HCT116 (cell line): Measurements from ENCODE around the gene PLPP7. TPM values are rescaled to one million over a fixed set of nuclear protein-coding genes. Genes with fewer than 3 reads are reported as not detected.

Experiments
- ATAC-seq: fragments of 200-7000 bp; cut with Tn5 transposase; 2 replicates; pipeline ENCODE4 v1.9.1; 2020; ENCODE audit warnings: mild to moderate bottlenecking, moderate library complexity
- BruUV-seq: library from RNA; stranded (reverse); fragments of 400-500 nt; replicated peaks from 2 replicates; lab custom pipeline; 2021; lab: Mats Ljungman, UMichigan
- CTCF ChIA-PET: fragments of 300-600 bp; sonication (Branson Sonifier 250); formaldehyde crosslinking; loops from one replicate; lab custom pipeline; 2021; ENCODE audit warnings: antibody characterized with exemption; lab: Charles Lee
- POLR2A ChIA-PET: fragments of 300-600, 350-600 bp; sonication (Branson Sonifier 250); formaldehyde crosslinking; loops from one replicate; lab custom pipeline; 2021; ENCODE audit warnings: antibody characterized with exemption; lab: Charles Lee
- RAD21 ChIA-PET, 2 experiments: fragments of 300-600 bp; sonication (Branson Sonifier 250); formaldehyde crosslinking; loops; one replicate each; lab custom pipeline; 2023; ENCODE audit warnings: low total read pairs in 2 of 2; ENCODE audit not compliant: uncharacterized antibody in 2 of 2, unreplicated experiment in 2 of 2, low non-redundant PET in 1 of 2; lab: Charles Lee
- DNase-seq: peaks from one replicate; pipeline ENCODE4 v3.0.0-alpha.2; 2010; ENCODE audit warnings: low read depth, low spot score
- H2AFZ ChIP-seq: fragments of 200-600 bp; shearing (Covaris generic), sonication (generic); 2 replicates; pipeline ENCODE4 v1.6.1; 2017; ENCODE audit warnings: low read depth, mixed run types, mixed read lengths, antibody characterized with exemption, low read length; ENCODE audit not compliant: poor library complexity, severe bottlenecking
- H3K27ac ChIP-seq: 2 replicates; pipeline ENCODE4 v1.5.1; 2012; ENCODE audit warnings: low read depth, low read length
- H3K27me3 ChIP-seq: fragments of 200-600 bp; sonication (generic); 2 replicates; pipeline ENCODE4 v1.6.1; 2016; ENCODE audit warnings: mixed run types, low read length, mixed read lengths; ENCODE audit not compliant: insufficient read depth
- H3K36me3 ChIP-seq, 2 experiments: fragments of 200-500 bp in 1 of 2; fragments of 200-600 bp in 1 of 2; sonication (Bioruptor generic) in 1 of 2; sonication (generic) in 1 of 2; 2 replicates each; pipeline versions ENCODE4 v1.5.1 to v1.6.1; 2014 to 2016; ENCODE audit warnings: low read length in 2 of 2, inconsistent platforms in 1 of 2, mixed read lengths in 1 of 2, mixed run types in 1 of 2; ENCODE audit not compliant: insufficient read depth in 2 of 2, control insufficient read depth in 1 of 2
- H3K4me1 ChIP-seq, 2 experiments: fragments of 200-600 bp in 1 of 2; sonication (generic) in 1 of 2; 2 replicates each; pipeline versions ENCODE4 v1.5.1 to v1.6.1; 2012 to 2017; ENCODE audit warnings: low read length in 2 of 2, inconsistent platforms in 1 of 2, mild to moderate bottlenecking in 1 of 2, mixed read lengths in 1 of 2, mixed run types in 1 of 2, moderate library complexity in 1 of 2; ENCODE audit not compliant: insufficient read depth in 2 of 2, control insufficient read depth in 1 of 2
- H3K4me2 ChIP-seq: fragments of 200-600 bp; sonication (generic); 2 replicates; pipeline ENCODE4 v1.6.1; 2017; ENCODE audit warnings: mixed run types, low read length, mixed read lengths
- H3K4me3 ChIP-seq, 2 experiments: fragments of 200-600 bp in 1 of 2; sonication (generic) in 1 of 2; replicated peaks in 1 of 2; 2 replicates each; pipeline ENCODE4 v1.5.1; 2011 to 2016; ENCODE audit warnings: low read length in 2 of 2, control low read depth in 1 of 2, low read depth in 1 of 2, mild to moderate bottlenecking in 1 of 2, mixed read lengths in 1 of 2, mixed run types in 1 of 2
- H3K79me2 ChIP-seq: fragments of 200-600 bp; sonication (generic); 2 replicates; pipeline ENCODE4 v1.6.1; 2017; ENCODE audit warnings: mild to moderate bottlenecking, mixed run types, low read length, moderate library complexity, mixed read lengths; ENCODE audit not compliant: insufficient read depth
- H3K9ac ChIP-seq: fragments of 200-600 bp; sonication (generic); 2 replicates; pipeline ENCODE4 v1.6.1; 2016; ENCODE audit warnings: low read length, mixed read lengths
- H3K9me2 ChIP-seq: fragments of 200-600 bp; sonication (generic), shearing (Covaris generic); 2 replicates; pipeline ENCODE4 v1.6.1; 2017; ENCODE audit warnings: mixed run types, mild to moderate bottlenecking, moderate library complexity; ENCODE audit not compliant: insufficient read depth
- H3K9me3 ChIP-seq, 2 experiments: fragments of 200-500 bp in 1 of 2; fragments of 200-600 bp in 1 of 2; sonication (Bioruptor generic) in 1 of 2; sonication (generic) in 1 of 2; 2 replicates each; pipeline ENCODE4 v1.6.1; 2014 to 2017; ENCODE audit warnings: low read length in 2 of 2, mixed read lengths in 2 of 2, inconsistent platforms in 1 of 2, low read depth in 1 of 2, mild to moderate bottlenecking in 1 of 2, mixed run types in 1 of 2, moderate library complexity in 1 of 2; ENCODE audit not compliant: control insufficient read depth in 1 of 2, insufficient read depth in 1 of 2
- H4K20me1 ChIP-seq: fragments of 200-600 bp; sonication (generic), shearing (Covaris generic); 2 replicates; pipeline ENCODE4 v1.6.1; 2017; ENCODE audit warnings: mixed run types, mild to moderate bottlenecking, moderate library complexity; ENCODE audit not compliant: insufficient read depth
- ATF3 ChIP-seq: IDR thresholded peaks from 2 replicates; pipeline ENCODE4 v1.6.1; 2012
- CBX3 ChIP-seq: IDR thresholded peaks from 2 replicates; pipeline ENCODE4 v1.6.1; 2012; ENCODE audit warnings: low read depth
- CEBPB ChIP-seq: IDR thresholded peaks from 2 replicates; pipeline ENCODE4 v1.6.1; 2012; ENCODE audit warnings: low read depth
- EGR1 ChIP-seq: IDR thresholded peaks from 2 replicates; pipeline ENCODE4 v1.6.1; 2012; ENCODE audit warnings: low read depth
- ELF1 ChIP-seq: IDR thresholded peaks from 2 replicates; pipeline ENCODE4 v1.6.1; 2012; ENCODE audit warnings: low read depth, borderline replicate concordance
- EZH2 ChIP-seq: fragments of 200-600 bp; sonication (generic); IDR thresholded peaks from 2 replicates; pipeline ENCODE4 v1.6.1; 2017; ENCODE audit warnings: antibody characterized with exemption, mixed run types
- EZH2phosphoT487 ChIP-seq: fragments of 200-600 bp; IDR thresholded peaks from 2 replicates; pipeline ENCODE4 v1.6.1; 2018; ENCODE audit warnings: antibody characterized with exemption, borderline replicate concordance
- FOSL1 ChIP-seq: IDR thresholded peaks from 2 replicates; pipeline ENCODE4 v1.6.1; 2012; ENCODE audit warnings: low read depth
- JUND ChIP-seq: IDR thresholded peaks from 2 replicates; pipeline ENCODE4 v1.6.1; 2012
- MAX ChIP-seq: IDR thresholded peaks from 2 replicates; pipeline ENCODE4 v1.6.1; 2012
- POLR2A ChIP-seq: IDR thresholded peaks from 2 replicates; pipeline ENCODE4 v1.7.0; 2011; ENCODE audit warnings: borderline replicate concordance; ENCODE audit not compliant: insufficient read depth, insufficient read length; ENCODE audit errors: extremely low read depth
- POLR2AphosphoS5 ChIP-seq: IDR thresholded peaks from 2 replicates; pipeline ENCODE4 v1.6.1; 2011; ENCODE audit warnings: mild to moderate bottlenecking, low read depth, low read length, moderate library complexity
- RAD21 ChIP-seq: IDR thresholded peaks from 2 replicates; pipeline ENCODE4 v1.6.1; 2012; ENCODE audit warnings: low read depth, mild to moderate bottlenecking
- REST ChIP-seq: IDR thresholded peaks from 2 replicates; pipeline ENCODE4 v1.6.1; 2012; ENCODE audit warnings: low read depth
- SIN3A ChIP-seq: IDR thresholded peaks from 2 replicates; pipeline ENCODE4 v1.6.1; 2012; ENCODE audit warnings: low read depth
- SP1 ChIP-seq: IDR thresholded peaks from 2 replicates; pipeline ENCODE4 v1.6.1; 2012; ENCODE audit warnings: low read depth
- TCF7L2 ChIP-seq: IDR thresholded peaks from 2 replicates; pipeline ENCODE4 v1.7.0; 2011; ENCODE audit warnings: borderline replicate concordance, inconsistent platforms; ENCODE audit not compliant: insufficient read depth, insufficient read length; ENCODE audit errors: extremely low read depth
- YY1 ChIP-seq: IDR thresholded peaks from 2 replicates; pipeline ENCODE4 v1.6.1; 2011; ENCODE audit warnings: low read length, low read depth, moderate library complexity, mild to moderate bottlenecking; ENCODE audit not compliant: insufficient replicate concordance; ENCODE audit errors: extremely low read depth
- ZBTB33 ChIP-seq: IDR thresholded peaks from 2 replicates; pipeline ENCODE4 v1.6.1; 2011; ENCODE audit warnings: mild to moderate bottlenecking, low read length, moderate library complexity; ENCODE audit not compliant: insufficient replicate concordance; ENCODE audit errors: extremely low read depth
- ZFX ChIP-seq: fragments of 450-650 bp; IDR thresholded peaks from 2 replicates; pipeline ENCODE4 v1.6.1; 2017
- intact Hi-C: fragments of 100-400 bp; cut with micrococcal nuclease; formaldehyde crosslinking; loops from 2 replicates; pipeline ENCODE4 v1.10.0; 2022
- total RNA-seq: library from RNA; stranded (reverse); gene quantifications from one replicate; pipeline ENCODE4 v1.2.1, GENCODE V29; 2021; ENCODE audit not compliant: unreplicated experiment

The PLPP7 gene
- total RNA-seq, 1 experiment from 2014 or later, result 0.37 TPM

- TF ChIP-seq ZBTB33 (no peak), EZH2phosphoT487 (no peak)
Observed at GRCh38 chr9:131300444-131300843, 10.9 kb downstream of the PLPP7 start (continued).

- H3K4me2 ChIP-seq, result no peak overlapping the region
- ChIA-PET CTCF (interaction anchor here (0.6 kb wide), 1 partner anchor 9 kb away, joined by 3 read pairs; no protein-coding TSS in a partner anchor), POLR2A (no interaction called here), RAD21 (no interaction called here)
- H4K20me1 ChIP-seq, result no peaks in the 10 kb centered on the region
- H3K79me2 ChIP-seq, result no peaks in the 10 kb centered on the region
- no peak overlapping the region for H2AFZ ChIP-seq
- no peaks in the 10 kb centered on the region for H3K9me3 ChIP-seq
- BruUV-seq, result no TSS peak
- H3K27ac ChIP-seq, result no peak overlapping the region
- H3K36me3 ChIP-seq, result no peaks in the 10 kb centered on the region
- H3K4me1 ChIP-seq, result no peaks in the 10 kb centered on the region
- DNase-seq (no peak), ATAC-seq (no peak; the same call in 1 of the 2 replicates)
- H3K9me2 ChIP-seq, result no peaks in the 10 kb centered on the region
- no peak overlapping the region for H3K9ac ChIP-seq
- intact Hi-C loops, result no loop called here
- H3K4me3 ChIP-seq, result no peak overlapping the region
- no peaks in the 10 kb centered on the region for H3K27me3 ChIP-seq
- no peak for TF ChIP-seq ZFX
- TF ChIP-seq YY1, result no peak
- TF ChIP-seq REST, result no peak
- no peak for TF ChIP-seq SIN3A
- no peak for TF ChIP-seq POLR2AphosphoS5
- no peak for TF ChIP-seq JUND
- no peak for TF ChIP-seq EGR1
- no peak for TF ChIP-seq FOSL1
- TF ChIP-seq RAD21, result no peak
- no peak for TF ChIP-seq ATF3
- TF ChIP-seq CBX3, result no peak
- TF ChIP-seq MAX, result no peak
- no peak for TF ChIP-seq TCF7L2
- no peak for TF ChIP-seq POLR2A
- TF ChIP-seq SP1, result no peak
- TF ChIP-seq EZH2, result no peak
- no peak for TF ChIP-seq CEBPB
- TF ChIP-seq ELF1, result no peak
Observed at GRCh38 chr9:131302244-131303075, 12.9 kb downstream of the PLPP7 start.
